ENCODE data around the gene XIRP2.

- TF ChIP-seq CTCF (IDR thresholded peaks at IDR 0.05) (no peak), POLR2A (IDR thresholded peaks at IDR 0.05) (no peak)
Observed at GRCh38 chr2:167209784-167210183, 321.5 kb downstream of the XIRP2 start.
